Nephron progenitor cell (in vitro differentiated cells): ENCODE results near the gene GAS2L3.
A peak's percentile ranks its signal among the peaks of the same experiment; 100 is the strongest.

ENCODE experiments used
- DNase-seq: peaks from one replicate; pipeline ENCODE4 v3.0.0; 2021
- H3K27ac Mint-ChIP-seq: 2 replicates; pipeline ENCODE4 v1.8.0; 2021; ENCODE audit warnings: mild to moderate bottlenecking, moderate library complexity, mixed read lengths
- H3K27me3 Mint-ChIP-seq: 2 replicates; pipeline ENCODE4 v1.8.0; 2021; ENCODE audit warnings: mild to moderate bottlenecking, low read depth, mixed read lengths; ENCODE audit not compliant: poor library complexity
- H3K36me3 Mint-ChIP-seq: 2 replicates; pipeline ENCODE4 v1.8.0; 2021; ENCODE audit warnings: low read depth, mixed read lengths
- H3K4me1 Mint-ChIP-seq: 2 replicates; pipeline ENCODE4 v1.8.0; 2021; ENCODE audit warnings: mixed read lengths
- H3K4me3 Mint-ChIP-seq: 2 replicates; pipeline ENCODE4 v1.8.0; 2021; ENCODE audit warnings: mild to moderate bottlenecking, moderate library complexity, mixed read lengths
- H3K9me3 Mint-ChIP-seq: 2 replicates; pipeline ENCODE4 v1.8.0; 2021; ENCODE audit warnings: mild to moderate bottlenecking, moderate library complexity, mixed read lengths
- TF ChIP-seq, protein P1 (sequence below): fragments of 200-600 bp; sonication (generic); IDR thresholded peaks from 2 replicates; pipeline ENCODE4 v1.5.0; 2021; ENCODE audit warnings: antibody characterized with exemption

GAS2L3 gene

DNA sequence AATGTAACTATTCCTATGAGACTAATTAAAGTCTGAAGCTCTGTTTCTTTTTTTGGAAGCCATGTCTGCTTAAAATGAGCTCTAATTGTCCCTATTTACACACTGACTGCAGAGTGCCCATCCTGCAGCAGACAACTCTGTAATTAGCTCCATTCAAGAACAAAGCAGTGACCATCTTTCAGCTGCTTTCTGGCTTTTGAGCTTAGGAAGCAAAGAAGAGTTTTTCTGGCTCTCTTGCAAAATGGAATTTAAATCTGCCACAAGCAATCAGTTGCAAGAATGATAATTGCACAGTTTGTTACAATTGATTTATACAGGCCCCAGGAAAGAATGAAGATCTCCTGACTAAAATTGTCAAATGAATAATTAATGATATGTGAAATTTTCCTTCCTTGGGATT, 83.4 kb downstream of the GAS2L3 start:
- TF ChIP-seq, protein P1, sequence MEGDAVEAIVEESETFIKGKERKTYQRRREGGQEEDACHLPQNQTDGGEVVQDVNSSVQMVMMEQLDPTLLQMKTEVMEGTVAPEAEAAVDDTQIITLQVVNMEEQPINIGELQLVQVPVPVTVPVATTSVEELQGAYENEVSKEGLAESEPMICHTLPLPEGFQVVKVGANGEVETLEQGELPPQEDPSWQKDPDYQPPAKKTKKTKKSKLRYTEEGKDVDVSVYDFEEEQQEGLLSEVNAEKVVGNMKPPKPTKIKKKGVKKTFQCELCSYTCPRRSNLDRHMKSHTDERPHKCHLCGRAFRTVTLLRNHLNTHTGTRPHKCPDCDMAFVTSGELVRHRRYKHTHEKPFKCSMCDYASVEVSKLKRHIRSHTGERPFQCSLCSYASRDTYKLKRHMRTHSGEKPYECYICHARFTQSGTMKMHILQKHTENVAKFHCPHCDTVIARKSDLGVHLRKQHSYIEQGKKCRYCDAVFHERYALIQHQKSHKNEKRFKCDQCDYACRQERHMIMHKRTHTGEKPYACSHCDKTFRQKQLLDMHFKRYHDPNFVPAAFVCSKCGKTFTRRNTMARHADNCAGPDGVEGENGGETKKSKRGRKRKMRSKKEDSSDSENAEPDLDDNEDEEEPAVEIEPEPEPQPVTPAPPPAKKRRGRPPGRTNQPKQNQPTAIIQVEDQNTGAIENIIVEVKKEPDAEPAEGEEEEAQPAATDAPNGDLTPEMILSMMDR: no peak
- no peak for DNase-seq
- peaks cover 9% of the 10 kb centered on the region for H3K27me3 Mint-ChIP-seq
- H3K36me3 Mint-ChIP-seq: no peaks in the 10 kb centered on the region
- peaks cover 5% of the 10 kb centered on the region for H3K9me3 Mint-ChIP-seq
- no peak overlapping the region for H3K4me3 Mint-ChIP-seq
- H3K27ac Mint-ChIP-seq: no peak overlapping the region
- H3K4me1 Mint-ChIP-seq: no peaks in the 10 kb centered on the region

DNA sequence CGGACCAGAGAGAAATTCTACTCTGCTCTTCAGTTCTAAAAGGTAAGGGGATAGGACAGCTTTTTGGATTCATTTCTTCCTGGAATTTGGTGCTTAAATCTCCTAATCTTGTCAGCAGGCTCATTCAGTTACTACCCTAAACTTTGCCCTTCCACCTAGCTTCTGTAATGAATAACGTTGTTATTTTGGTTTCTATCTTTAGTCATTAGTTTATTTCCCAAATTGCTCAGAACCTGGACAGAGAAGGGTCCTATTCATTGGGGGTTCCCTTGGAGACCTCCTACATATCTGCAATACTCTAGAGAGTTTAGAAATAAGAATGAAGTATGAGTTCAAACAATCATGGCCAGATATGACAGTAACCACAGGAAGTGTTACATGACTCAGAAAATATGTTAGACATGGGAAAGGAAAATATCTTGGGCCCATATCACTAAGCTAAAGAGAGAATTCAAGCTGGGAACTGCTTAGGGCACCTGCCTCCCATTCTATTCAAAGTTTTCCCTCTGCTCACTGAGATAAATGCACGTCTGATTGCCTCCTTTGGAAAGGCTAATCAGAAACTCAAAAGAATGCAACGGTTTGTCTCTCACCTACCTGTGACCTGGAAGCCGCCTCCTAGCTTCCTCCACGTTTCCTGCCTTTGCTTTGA, 87.9 kb downstream of the GAS2L3 start:
- TF ChIP-seq, protein P1: no peak
- Mint-ChIP-seq H3K36me3 (no peaks in the 10 kb centered on the region), H3K4me1 (no peaks in the 10 kb centered on the region), H3K9me3 (peaks cover 5% of the 10 kb centered on the region), H3K27me3 (peaks cover 14% of the 10 kb centered on the region), H3K27ac (no peak overlapping the region), H3K4me3 (no peak overlapping the region)
- no peak for DNase-seq

DNA sequence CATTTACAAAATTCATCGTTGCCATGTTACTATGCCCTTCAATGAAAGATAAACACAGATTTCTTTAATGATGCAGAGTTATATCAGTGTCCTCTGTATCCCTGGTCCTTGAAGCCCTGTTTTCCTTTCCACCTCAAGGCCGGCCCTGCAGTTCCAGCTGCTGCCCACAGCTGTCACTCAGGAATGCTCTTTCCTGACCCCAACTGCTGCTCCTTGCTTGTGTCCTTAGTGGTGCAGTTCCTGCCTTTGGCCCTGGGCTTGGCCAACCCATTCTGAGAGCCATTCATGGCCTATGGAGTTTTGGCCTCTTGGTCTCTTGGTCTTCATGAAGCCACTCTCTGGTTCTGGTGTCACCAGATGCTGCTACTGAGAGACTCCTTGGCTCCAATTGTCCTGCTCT, 93.1 kb downstream of the GAS2L3 start:
- H3K27me3 Mint-ChIP-seq: peaks cover 7% of the 10 kb centered on the region
- TF ChIP-seq, protein P1: no peak
- no peak for DNase-seq
- H3K9me3 Mint-ChIP-seq: no peaks in the 10 kb centered on the region
- H3K4me1 Mint-ChIP-seq: no peaks in the 10 kb centered on the region
- H3K27ac Mint-ChIP-seq: no peak overlapping the region
- no peak overlapping the region for H3K4me3 Mint-ChIP-seq
- H3K36me3 Mint-ChIP-seq: no peaks in the 10 kb centered on the region

GRCh38 chr12:100668945-100669536, 95.6 kb downstream of the GAS2L3 start:
- H3K4me1 Mint-ChIP-seq: no peaks in the 10 kb centered on the region
- no peaks in the 10 kb centered on the region for H3K9me3 Mint-ChIP-seq
- H3K27me3 Mint-ChIP-seq: no peaks in the 10 kb centered on the region
- DNase-seq: peak; percentile 87
- no peaks in the 10 kb centered on the region for H3K36me3 Mint-ChIP-seq
- TF ChIP-seq, protein P1: peak; percentile 91
- H3K4me3 Mint-ChIP-seq: no peak overlapping the region
- H3K27ac Mint-ChIP-seq: no peak overlapping the region

DNA sequence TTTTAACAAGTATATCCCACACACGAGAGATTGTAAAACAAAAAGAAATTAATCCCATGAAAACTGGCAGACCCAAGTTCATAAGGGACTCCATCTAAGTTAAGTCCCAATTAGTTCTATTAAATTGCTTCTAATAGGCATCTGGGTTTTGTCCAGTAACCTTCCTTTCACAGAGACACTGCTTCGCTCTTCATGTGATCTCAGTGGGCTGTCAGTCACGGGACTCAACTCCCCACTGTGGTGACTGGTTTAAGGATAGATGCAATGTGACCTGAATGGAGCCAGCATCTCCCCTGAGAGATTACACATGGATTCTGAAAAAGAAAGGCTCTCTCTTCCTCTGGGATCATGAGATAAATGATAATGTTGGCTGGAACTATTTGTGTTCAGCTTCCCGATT, 96.4 kb downstream of the GAS2L3 start:
- H3K4me3 Mint-ChIP-seq: no peak overlapping the region
- peaks cover 4% of the 10 kb centered on the region for H3K27me3 Mint-ChIP-seq
- TF ChIP-seq, protein P1: no peak
- no peak overlapping the region for H3K27ac Mint-ChIP-seq
- no peak for DNase-seq
- H3K4me1 Mint-ChIP-seq: no peaks in the 10 kb centered on the region
- no peaks in the 10 kb centered on the region for H3K9me3 Mint-ChIP-seq
- no peaks in the 10 kb centered on the region for H3K36me3 Mint-ChIP-seq
